AG04449 (cell line): ENCODE results near the gene POU2AF2.

ENCODE experiments used
- CTCF ChIA-PET: fragments of 350-600 bp; formaldehyde crosslinking; extraction: SDS; loops from one replicate; lab custom pipeline; 2021; ENCODE audit warnings: antibody characterized with exemption; lab: Yijun Ruan, JAX
- POLR2A ChIA-PET: fragments of 400-600, 350-600 bp; formaldehyde crosslinking; extraction: SDS; loops from one replicate; lab custom pipeline; 2020; ENCODE audit warnings: antibody characterized with exemption, inconsistent platforms; lab: Yijun Ruan, JAX
- DNase-seq: peaks from one replicate; pipeline ENCODE4 v3.0.0-alpha.2; 2010; ENCODE audit warnings: low read depth, low spot score
- H3K4me3 ChIP-seq: 2 replicates; pipeline ENCODE4 v1.5.1; 2011; ENCODE audit warnings: low read depth, mild to moderate bottlenecking, control low read depth, low read length
- TF ChIP-seq, protein P1 (sequence below): IDR thresholded peaks from one replicate; pipeline ENCODE4 v1.5.1; 2011; ENCODE audit warnings: mild to moderate bottlenecking, moderate library complexity, low read length, control low read depth, inconsistent platforms; ENCODE audit not compliant: insufficient read depth; ENCODE audit errors: missing control alignments

The POU2AF2 gene

DNA sequence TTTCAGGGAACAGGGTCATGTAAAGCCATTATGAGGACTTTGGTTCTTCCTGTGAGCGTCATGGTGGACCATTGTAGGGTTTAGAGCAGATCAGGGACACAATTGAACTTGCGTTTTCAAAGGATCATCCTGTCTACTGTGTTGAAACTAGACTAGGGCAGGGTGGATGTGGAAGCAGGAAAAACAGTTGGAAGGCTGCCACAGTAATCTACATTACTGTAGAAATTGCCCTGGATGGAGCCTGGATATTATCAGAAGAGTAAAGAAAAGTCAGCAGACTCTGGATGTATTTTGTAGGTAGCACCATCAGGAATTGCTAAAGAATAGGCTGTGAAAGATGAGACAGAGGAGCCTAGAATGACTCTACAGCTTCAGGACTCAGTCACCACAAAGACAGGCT, 5.4 kb downstream of the POU2AF2 start:
- ChIA-PET CTCF (no interaction called here), POLR2A (no interaction called here)
- H3K4me3 ChIP-seq, result no peak overlapping the region
- TF ChIP-seq, protein P1, sequence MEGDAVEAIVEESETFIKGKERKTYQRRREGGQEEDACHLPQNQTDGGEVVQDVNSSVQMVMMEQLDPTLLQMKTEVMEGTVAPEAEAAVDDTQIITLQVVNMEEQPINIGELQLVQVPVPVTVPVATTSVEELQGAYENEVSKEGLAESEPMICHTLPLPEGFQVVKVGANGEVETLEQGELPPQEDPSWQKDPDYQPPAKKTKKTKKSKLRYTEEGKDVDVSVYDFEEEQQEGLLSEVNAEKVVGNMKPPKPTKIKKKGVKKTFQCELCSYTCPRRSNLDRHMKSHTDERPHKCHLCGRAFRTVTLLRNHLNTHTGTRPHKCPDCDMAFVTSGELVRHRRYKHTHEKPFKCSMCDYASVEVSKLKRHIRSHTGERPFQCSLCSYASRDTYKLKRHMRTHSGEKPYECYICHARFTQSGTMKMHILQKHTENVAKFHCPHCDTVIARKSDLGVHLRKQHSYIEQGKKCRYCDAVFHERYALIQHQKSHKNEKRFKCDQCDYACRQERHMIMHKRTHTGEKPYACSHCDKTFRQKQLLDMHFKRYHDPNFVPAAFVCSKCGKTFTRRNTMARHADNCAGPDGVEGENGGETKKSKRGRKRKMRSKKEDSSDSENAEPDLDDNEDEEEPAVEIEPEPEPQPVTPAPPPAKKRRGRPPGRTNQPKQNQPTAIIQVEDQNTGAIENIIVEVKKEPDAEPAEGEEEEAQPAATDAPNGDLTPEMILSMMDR, result no peak
- DNase-seq, result no peak

DNA sequence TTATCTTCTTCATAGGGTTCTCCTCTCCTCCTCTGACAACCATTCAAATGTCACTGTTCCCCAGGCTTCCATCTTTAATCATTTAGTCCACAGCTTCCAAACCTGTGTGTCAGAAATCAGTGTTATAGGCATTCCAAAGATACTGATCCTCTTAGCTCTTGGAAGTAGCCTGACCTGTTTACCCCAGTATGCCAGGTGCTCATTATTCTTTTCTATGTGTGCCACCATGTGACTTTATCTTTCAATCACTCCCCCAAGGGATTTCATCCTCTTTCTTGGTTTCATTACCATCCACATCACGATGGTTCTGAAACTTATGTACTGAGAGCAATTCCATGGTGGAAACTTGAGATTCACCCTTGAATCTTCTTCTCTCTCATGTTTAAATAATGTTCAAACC, 7.6 kb downstream of the POU2AF2 start:
- DNase-seq, result no peak
- POLR2A ChIA-PET, result no interaction called here
- TF ChIP-seq, protein P1, result no peak
- CTCF ChIA-PET, result no interaction called here
- no peak overlapping the region for H3K4me3 ChIP-seq

DNA sequence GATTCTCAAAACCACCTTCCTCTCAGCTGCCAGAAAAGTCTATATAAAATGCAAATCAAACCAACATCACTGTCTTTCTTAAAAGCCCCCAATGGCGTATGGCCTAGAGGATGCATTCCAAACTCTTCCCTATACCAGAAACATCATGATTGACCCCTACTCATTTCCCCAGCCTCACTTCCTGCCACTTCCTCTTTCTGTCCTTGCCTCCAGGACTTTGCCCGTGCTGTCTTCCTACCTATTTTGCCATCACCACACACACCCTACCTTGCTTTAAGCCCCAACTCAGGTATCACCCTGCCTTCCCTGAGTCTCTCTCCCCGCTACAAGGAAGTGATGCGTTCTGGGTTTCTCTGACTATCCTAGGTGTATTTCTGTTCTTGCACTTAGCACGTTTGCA, 8.1 kb downstream of the POU2AF2 start:
- ChIA-PET POLR2A (no interaction called here), CTCF (interaction anchor here (1.6 kb wide), 1 partner anchor 29 kb away, joined by 4 read pairs; no protein-coding TSS in a partner anchor)
- no peak for DNase-seq
- no peak overlapping the region for H3K4me3 ChIP-seq
- TF ChIP-seq, protein P1, result no peak

DNA sequence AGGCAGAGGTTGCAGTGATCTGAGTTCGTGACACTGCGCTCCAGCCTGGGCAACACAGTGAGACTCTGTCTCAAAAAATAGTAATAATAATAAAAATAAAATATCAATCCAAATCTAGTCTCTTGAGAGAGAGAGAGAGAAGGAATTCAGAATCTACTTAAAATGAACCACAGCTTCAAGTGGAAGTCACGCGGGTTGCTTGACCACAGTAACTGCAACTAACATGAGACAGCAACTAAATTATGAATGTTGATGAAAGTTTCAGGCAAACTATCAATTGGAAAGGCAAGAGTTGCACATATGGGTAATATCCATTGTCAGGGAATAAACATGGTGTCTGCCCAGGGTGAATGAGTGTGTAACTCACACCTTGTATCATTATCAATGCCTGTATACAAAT, 12.5 kb downstream of the POU2AF2 start:
- POLR2A ChIA-PET, result no interaction called here
- TF ChIP-seq, protein P1, result no peak
- CTCF ChIA-PET, result no interaction called here
- no peak overlapping the region for H3K4me3 ChIP-seq
- no peak for DNase-seq

DNA sequence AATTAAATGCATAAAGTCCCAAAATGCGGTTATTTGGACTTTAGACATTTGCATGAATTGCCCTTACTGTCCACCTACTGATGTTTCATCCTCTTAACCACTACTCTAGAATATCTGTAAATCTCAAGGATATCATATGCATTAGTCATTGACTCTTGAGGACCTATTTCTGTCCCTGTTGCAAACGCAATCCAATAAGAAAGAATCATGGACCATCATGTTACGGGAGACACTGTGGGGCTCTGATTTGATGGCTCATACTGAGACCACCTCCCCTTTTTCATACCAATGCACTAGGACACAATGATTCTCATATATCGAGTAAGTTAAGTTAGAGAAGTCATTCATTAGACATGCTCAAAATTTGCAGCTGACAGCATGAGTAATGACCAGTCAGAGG, 14.4 kb downstream of the POU2AF2 start:
- no peak overlapping the region for H3K4me3 ChIP-seq
- ChIA-PET CTCF (no interaction called here), POLR2A (no interaction called here)
- no peak for DNase-seq
- TF ChIP-seq, protein P1, result no peak

DNA sequence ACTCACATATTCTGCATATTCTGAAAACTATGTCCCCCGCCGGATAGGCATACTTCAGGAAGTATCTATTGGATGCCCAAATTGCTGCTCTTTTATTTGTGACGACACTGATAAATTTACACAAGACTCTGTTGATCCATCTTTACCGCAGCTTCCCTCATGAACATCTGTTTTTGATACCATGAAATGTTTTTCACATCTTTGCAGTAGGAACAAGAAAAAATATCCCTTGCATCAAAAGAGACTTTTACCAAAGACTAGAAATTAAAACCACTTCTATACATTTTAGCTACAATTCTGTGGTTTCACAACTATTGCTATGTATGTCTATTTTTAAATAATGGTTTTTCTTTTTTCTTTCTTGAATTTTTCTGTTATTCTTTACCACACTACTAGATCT, 15.3 kb downstream of the POU2AF2 start:
- no peak for DNase-seq

More for the DNA sequence above, 15.3 kb downstream of the POU2AF2 start:
- TF ChIP-seq, protein P1, result no peak
- POLR2A ChIA-PET, result no interaction called here
- H3K4me3 ChIP-seq, result no peak overlapping the region
- CTCF ChIA-PET, result no interaction called here
